Activated naive CD4-positive, alpha-beta T cell treated with anti-CD3 and anti-CD28 coated beads, Interleukin-2, amount 50 U/mL, for 16 hours (primary cell): Measurements from ENCODE around the gene RNF212.
"Not testable (repeated sequence)": the region's sequence is repeated elsewhere in the genome, so short reads cannot be mapped to it uniquely, and the experiment has no call there.

ENCODE experiments used
- DNase-seq: peaks from one replicate; pipeline ENCODE4 v3.0.0-alpha.2; 2020

RNF212 gene

GRCh38 chr4:1113311-1114009 is at the start of gene RNF212:
TSS of gene RNF212 (minus strand) at chr4:1113564. CDS start at chr4:1113464, 100 bp downstream.
- DNase-seq: peak; percentile 45

GRCh38 chr4:1160351-1160750 is 47.0 kb upstream of the RNF212 start:
- no peak for DNase-seq

GRCh38 chr4:1156069-1156468 is 42.7 kb upstream of the RNF212 start:
- no peak for DNase-seq

- DNase-seq: no peak
These were observed 42.0 kb upstream of the RNF212 start for GRCh38 chr4:1155314-1155713.

GRCh38 chr4:1154523-1155182 is 41.3 kb upstream of the RNF212 start:
- no peak for DNase-seq

GRCh38 chr4:1154126-1154522 is 40.8 kb upstream of the RNF212 start:
- DNase-seq: no peak

- no peak for DNase-seq
These were observed 40.3 kb upstream of the RNF212 start for GRCh38 chr4:1153567-1154090.

GRCh38 chr4:1152290-1152689 is 38.9 kb upstream of the RNF212 start:
- no peak for DNase-seq

GRCh38 chr4:1151541-1151940 is 38.2 kb upstream of the RNF212 start:
- DNase-seq: no peak

- no peak for DNase-seq
These were observed 37.5 kb upstream of the RNF212 start for GRCh38 chr4:1150875-1151274.

GRCh38 chr4:1139860-1140259 is 26.5 kb upstream of the RNF212 start:
- DNase-seq: no peak

- DNase-seq: no peak
These were observed 24.5 kb upstream of the RNF212 start for GRCh38 chr4:1137850-1138249.

- no peak for DNase-seq
These were observed 23.9 kb upstream of the RNF212 start for GRCh38 chr4:1137063-1137776.

GRCh38 chr4:1136048-1136447 is 22.7 kb upstream of the RNF212 start:
- no peak for DNase-seq

- DNase-seq: no peak
These were observed 19.7 kb upstream of the RNF212 start for GRCh38 chr4:1133033-1133432.

GRCh38 chr4:1130316-1131186 is 17.2 kb upstream of the RNF212 start:
- DNase-seq: peak; percentile 72

GRCh38 chr4:1126506-1126905 is 13.1 kb upstream of the RNF212 start:
- no peak for DNase-seq

- DNase-seq: not testable (repeated sequence)
These were observed 12.1 kb upstream of the RNF212 start for GRCh38 chr4:1125466-1125865.

GRCh38 chr4:1124818-1125217 is 11.5 kb upstream of the RNF212 start:
- no peak for DNase-seq

- no peak for DNase-seq
These were observed 9.1 kb upstream of the RNF212 start for GRCh38 chr4:1122505-1122904.

GRCh38 chr4:1116838-1117237 is 3.5 kb upstream of the RNF212 start:
- DNase-seq: no peak

- no peak for DNase-seq
These were observed 2.3 kb upstream of the RNF212 start for GRCh38 chr4:1115528-1116293.
